GM23338 (cell line): ENCODE data around the gene TRIM42. TPM values are rescaled to one million over a fixed set of nuclear protein-coding genes. Genes with fewer than 3 reads are reported as not detected.
A peak's percentile ranks its signal among the peaks of the same experiment; 100 is the strongest.

Source experiments
- ATAC-seq: fragments of 200-7000 bp; cut with Tn5 transposase; 3 replicates; pipeline ENCODE4 v1.9.1; 2020
- DNase-seq: peaks from one replicate; pipeline ENCODE4 v3.0.0-alpha.2; 2015; ENCODE audit warnings: low spot score
- H2AFZ ChIP-seq: fragments of 200-600 bp; sonication (generic); 2 replicates; pipeline ENCODE4 v1.8.0; 2016; ENCODE audit warnings: antibody characterized with exemption, mild to moderate bottlenecking, moderate library complexity
- H3F3A ChIP-seq: fragments of 200-600 bp; sonication (generic); replicated peaks from 2 replicates; pipeline ENCODE4 v1.8.0; 2017; ENCODE audit warnings: antibody characterized with exemption, mixed run types, low read depth
- H3K27ac ChIP-seq: fragments of 200-600 bp; sonication (generic); 2 replicates; pipeline ENCODE4 v1.6.1; 2016; ENCODE audit warnings: low read depth
- H3K27me3 ChIP-seq: fragments of 200-600 bp; sonication (generic); 2 replicates; pipeline ENCODE4 v1.8.0; 2016; ENCODE audit warnings: mild to moderate bottlenecking, mixed run types, moderate library complexity; ENCODE audit not compliant: insufficient read depth
- H3K36me3 ChIP-seq: fragments of 200-600 bp; sonication (generic); 2 replicates; pipeline ENCODE4 v1.8.0; 2016; ENCODE audit warnings: mild to moderate bottlenecking; ENCODE audit not compliant: insufficient read depth
- H3K4me1 ChIP-seq: fragments of 200-600 bp; sonication (generic); 2 replicates; pipeline ENCODE4 v1.8.0; 2016; ENCODE audit warnings: mild to moderate bottlenecking, moderate library complexity; ENCODE audit not compliant: insufficient read depth
- H3K4me2 ChIP-seq: fragments of 200-600 bp; sonication (generic); 2 replicates; pipeline ENCODE4 v1.7.1; 2017; ENCODE audit warnings: mixed run types
- H3K4me3 ChIP-seq: fragments of 200-600 bp; sonication (generic); 2 replicates; pipeline ENCODE4 v1.6.1; 2016; ENCODE audit warnings: mixed run types
- H3K79me2 ChIP-seq: fragments of 200-600 bp; sonication (generic); replicated peaks from 2 replicates; pipeline ENCODE4 v1.8.0; 2017; ENCODE audit warnings: mild to moderate bottlenecking; ENCODE audit not compliant: insufficient read depth
- H3K9me2 ChIP-seq: fragments of 200-600 bp; sonication (generic); 2 replicates; pipeline ENCODE4 v1.8.0; 2017; ENCODE audit not compliant: insufficient read depth
- H4K20me1 ChIP-seq: fragments of 200-600 bp; sonication (generic); replicated peaks from 2 replicates; pipeline ENCODE4 v1.8.0; 2017; ENCODE audit warnings: mild to moderate bottlenecking; ENCODE audit not compliant: insufficient read depth
- H3K27ac Mint-ChIP-seq: 2 replicates; pipeline ENCODE4 v1.8.0; 2020; ENCODE audit warnings: inconsistent platforms, mild to moderate bottlenecking, moderate library complexity, mixed read lengths
- H3K27me3 Mint-ChIP-seq: 3 replicates; pipeline ENCODE4 v1.8.0; 2022; ENCODE audit warnings: low read depth, mild to moderate bottlenecking, moderate library complexity, mixed read lengths, inconsistent platforms; ENCODE audit not compliant: insufficient read depth, poor library complexity
- H3K36me3 Mint-ChIP-seq: 3 replicates; pipeline ENCODE4 v1.8.0; 2021; ENCODE audit warnings: low read depth, mild to moderate bottlenecking, inconsistent platforms, moderate library complexity, mixed read lengths
- H3K4me1 Mint-ChIP-seq: 3 replicates; pipeline ENCODE4 v1.8.0; 2020; ENCODE audit warnings: mild to moderate bottlenecking, inconsistent platforms, mixed read lengths
- H3K4me3 Mint-ChIP-seq: 3 replicates; pipeline ENCODE4 v1.8.0; 2021; ENCODE audit warnings: moderate library complexity, mild to moderate bottlenecking, inconsistent platforms, mixed read lengths
- H3K9me3 Mint-ChIP-seq: 3 replicates; pipeline ENCODE4 v1.8.0; 2020; ENCODE audit warnings: moderate library complexity, mild to moderate bottlenecking, inconsistent platforms, mixed read lengths
- CTCF ChIP-seq, 2 experiments: fragments of 200-600 bp in 1 of 2; sonication (generic) in 1 of 2; conservative IDR thresholded peaks; 2 replicates each; pipeline versions ENCODE4 v1.5.1 to v1.6.1; 2016 to 2017; ENCODE audit warnings: antibody characterized with exemption in 2 of 2, low read depth in 2 of 2, mild to moderate bottlenecking in 2 of 2, moderate library complexity in 1 of 2
- EZH2 ChIP-seq: fragments of 200-600 bp; sonication (generic); IDR thresholded peaks from one replicate; pipeline ENCODE4 v1.8.0; 2017; ENCODE audit warnings: antibody characterized with exemption, mild to moderate bottlenecking, low read depth; ENCODE audit not compliant: unreplicated experiment
- NANOG ChIP-seq: IDR thresholded peaks from 2 replicates; pipeline ENCODE4 v1.6.1; 2016; ENCODE audit warnings: antibody characterized with exemption, borderline replicate concordance
- ZNF114 ChIP-seq: fragments of 250-450 bp; sonication (Bioruptor Pico); IDR thresholded peaks from 2 replicates; pipeline ENCODE4 v1.5.0; 2020; ENCODE audit warnings: mild to moderate bottlenecking, moderate library complexity
- ZNF462 ChIP-seq: fragments of 250-450 bp; sonication (Bioruptor Pico); IDR thresholded peaks from 2 replicates; pipeline ENCODE4 v1.5.0; 2020; ENCODE audit warnings: mild to moderate bottlenecking, moderate library complexity
- polyA plus RNA-seq: library from polyadenylated mRNA; unstranded; fragments of >200 nt; fragmentation: Nextera tagmentation; extraction: Ambion mirVana; gene quantifications from 2 replicates; pipeline ENCODE4 v1.2.1, GENCODE V29; 2016
- total RNA-seq: library from RNA; depleted of rRNA; stranded (reverse); fragments of >200 nt; shearing (Covaris generic); gene quantifications from 2 replicates; pipeline ENCODE4 v1.2.3, GENCODE V29; 2014
- TF ChIP-seq, protein P1 (sequence below): IDR thresholded peaks from one replicate; pipeline ENCODE4 v1.6.1; 2018; ENCODE audit warnings: antibody characterized with exemption; ENCODE audit not compliant: unreplicated experiment
- TF ChIP-seq, protein P2 (sequence below): IDR thresholded peaks from 2 replicates; pipeline ENCODE4 v1.6.1; 2016; ENCODE audit warnings: antibody characterized with exemption

Gene TRIM42
- total and polyA plus RNA-seq, 2 experiments from 2014 or later, result not detected

DNA sequence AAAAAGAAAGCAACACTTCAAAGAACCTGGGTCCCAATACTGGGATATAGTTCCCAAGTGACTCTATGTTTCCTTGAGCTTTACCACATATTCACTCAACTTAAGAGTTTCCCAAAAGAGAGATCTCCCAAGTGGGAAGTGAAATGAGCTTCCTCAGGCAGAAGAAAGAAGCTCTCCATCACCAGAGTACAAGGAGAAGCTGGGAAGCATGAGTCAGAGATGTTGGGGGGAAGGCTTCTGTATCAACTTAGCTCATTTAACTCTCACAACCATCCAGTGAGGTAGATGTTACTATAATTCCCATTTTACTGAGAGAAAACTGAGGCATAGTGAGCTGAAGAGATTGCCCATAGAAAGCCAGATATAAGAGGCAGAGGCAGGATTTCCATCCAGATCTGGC is 47.0 kb upstream of the TRIM42 start (continued):
- no peak for TF ChIP-seq ZNF114 (CRISPR knock-in tag)

- ATAC-seq (no peak), DNase-seq (no peak)
- no peaks in the 10 kb centered on the region for H3K27me3 Mint-ChIP-seq
- no peaks in the 10 kb centered on the region for H3K4me1 ChIP-seq
- no peak overlapping the region for H2AFZ ChIP-seq
- no peaks in the 10 kb centered on the region for H3K9me3 Mint-ChIP-seq
- no peaks in the 10 kb centered on the region for H3K27me3 ChIP-seq
- H3K4me2 ChIP-seq, result no peak overlapping the region
- H4K20me1 ChIP-seq, result no peaks in the 10 kb centered on the region
- no peak overlapping the region for H3K27ac ChIP-seq
- H3K4me1 Mint-ChIP-seq, result peaks cover 5% of the 10 kb centered on the region; the same call in 2 of the 3 replicates
- no peaks in the 10 kb centered on the region for H3F3A ChIP-seq
- TF ChIP-seq EZH2, result no peak
- no peak for TF ChIP-seq ZNF114 (CRISPR knock-in tag)
- TF ChIP-seq ZNF462 (CRISPR knock-in tag), result no peak
- TF ChIP-seq, protein P1, sequence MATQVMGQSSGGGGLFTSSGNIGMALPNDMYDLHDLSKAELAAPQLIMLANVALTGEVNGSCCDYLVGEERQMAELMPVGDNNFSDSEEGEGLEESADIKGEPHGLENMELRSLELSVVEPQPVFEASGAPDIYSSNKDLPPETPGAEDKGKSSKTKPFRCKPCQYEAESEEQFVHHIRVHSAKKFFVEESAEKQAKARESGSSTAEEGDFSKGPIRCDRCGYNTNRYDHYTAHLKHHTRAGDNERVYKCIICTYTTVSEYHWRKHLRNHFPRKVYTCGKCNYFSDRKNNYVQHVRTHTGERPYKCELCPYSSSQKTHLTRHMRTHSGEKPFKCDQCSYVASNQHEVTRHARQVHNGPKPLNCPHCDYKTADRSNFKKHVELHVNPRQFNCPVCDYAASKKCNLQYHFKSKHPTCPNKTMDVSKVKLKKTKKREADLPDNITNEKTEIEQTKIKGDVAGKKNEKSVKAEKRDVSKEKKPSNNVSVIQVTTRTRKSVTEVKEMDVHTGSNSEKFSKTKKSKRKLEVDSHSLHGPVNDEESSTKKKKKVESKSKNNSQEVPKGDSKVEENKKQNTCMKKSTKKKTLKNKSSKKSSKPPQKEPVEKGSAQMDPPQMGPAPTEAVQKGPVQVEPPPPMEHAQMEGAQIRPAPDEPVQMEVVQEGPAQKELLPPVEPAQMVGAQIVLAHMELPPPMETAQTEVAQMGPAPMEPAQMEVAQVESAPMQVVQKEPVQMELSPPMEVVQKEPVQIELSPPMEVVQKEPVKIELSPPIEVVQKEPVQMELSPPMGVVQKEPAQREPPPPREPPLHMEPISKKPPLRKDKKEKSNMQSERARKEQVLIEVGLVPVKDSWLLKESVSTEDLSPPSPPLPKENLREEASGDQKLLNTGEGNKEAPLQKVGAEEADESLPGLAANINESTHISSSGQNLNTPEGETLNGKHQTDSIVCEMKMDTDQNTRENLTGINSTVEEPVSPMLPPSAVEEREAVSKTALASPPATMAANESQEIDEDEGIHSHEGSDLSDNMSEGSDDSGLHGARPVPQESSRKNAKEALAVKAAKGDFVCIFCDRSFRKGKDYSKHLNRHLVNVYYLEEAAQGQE, result no peak
- TF ChIP-seq NANOG, result no peak
- TF ChIP-seq CTCF (conservative IDR thresholded peaks at IDR 0.05; ENCODE audit: low read depth in 2 of 2), result 0 out of 4 replicates have a peak, but pooled peaks have one; percentile 5 to 8
- TF ChIP-seq, protein P2, sequence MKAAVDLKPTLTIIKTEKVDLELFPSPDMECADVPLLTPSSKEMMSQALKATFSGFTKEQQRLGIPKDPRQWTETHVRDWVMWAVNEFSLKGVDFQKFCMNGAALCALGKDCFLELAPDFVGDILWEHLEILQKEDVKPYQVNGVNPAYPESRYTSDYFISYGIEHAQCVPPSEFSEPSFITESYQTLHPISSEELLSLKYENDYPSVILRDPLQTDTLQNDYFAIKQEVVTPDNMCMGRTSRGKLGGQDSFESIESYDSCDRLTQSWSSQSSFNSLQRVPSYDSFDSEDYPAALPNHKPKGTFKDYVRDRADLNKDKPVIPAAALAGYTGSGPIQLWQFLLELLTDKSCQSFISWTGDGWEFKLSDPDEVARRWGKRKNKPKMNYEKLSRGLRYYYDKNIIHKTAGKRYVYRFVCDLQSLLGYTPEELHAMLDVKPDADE, result no peak
- H3K36me3 ChIP-seq, result no peaks in the 10 kb centered on the region
- no peaks in the 10 kb centered on the region for H3K36me3 Mint-ChIP-seq
- H3K4me3 Mint-ChIP-seq, result no peak overlapping the region
- H3K27ac Mint-ChIP-seq, result no peak overlapping the region
- H3K79me2 ChIP-seq, result no peaks in the 10 kb centered on the region
- H3K9me2 ChIP-seq, result 0 out of 2 replicates have a peak, but pooled peaks cover 7% of the 10 kb centered on the region
- H3K4me3 ChIP-seq, result no peak overlapping the region
Observed at GRCh38 chr3:140635276-140635675, 42.6 kb upstream of the TRIM42 start.
